AG09319 (cell line): ENCODE results near the gene CANT1.
A peak's percentile ranks its signal among the peaks of the same experiment; 100 is the strongest.

Experiments used
- DNase-seq: peaks from one replicate; pipeline ENCODE4 v3.0.0-alpha.2; 2010; ENCODE audit warnings: low read depth; ENCODE audit errors: extremely low read depth
- CTCF ChIP-seq: IDR thresholded peaks from 2 replicates; pipeline ENCODE4 v1.5.1; 2011; ENCODE audit warnings: low read depth, mild to moderate bottlenecking, inconsistent platforms, low read length, moderate library complexity

The CANT1 gene

DNA sequence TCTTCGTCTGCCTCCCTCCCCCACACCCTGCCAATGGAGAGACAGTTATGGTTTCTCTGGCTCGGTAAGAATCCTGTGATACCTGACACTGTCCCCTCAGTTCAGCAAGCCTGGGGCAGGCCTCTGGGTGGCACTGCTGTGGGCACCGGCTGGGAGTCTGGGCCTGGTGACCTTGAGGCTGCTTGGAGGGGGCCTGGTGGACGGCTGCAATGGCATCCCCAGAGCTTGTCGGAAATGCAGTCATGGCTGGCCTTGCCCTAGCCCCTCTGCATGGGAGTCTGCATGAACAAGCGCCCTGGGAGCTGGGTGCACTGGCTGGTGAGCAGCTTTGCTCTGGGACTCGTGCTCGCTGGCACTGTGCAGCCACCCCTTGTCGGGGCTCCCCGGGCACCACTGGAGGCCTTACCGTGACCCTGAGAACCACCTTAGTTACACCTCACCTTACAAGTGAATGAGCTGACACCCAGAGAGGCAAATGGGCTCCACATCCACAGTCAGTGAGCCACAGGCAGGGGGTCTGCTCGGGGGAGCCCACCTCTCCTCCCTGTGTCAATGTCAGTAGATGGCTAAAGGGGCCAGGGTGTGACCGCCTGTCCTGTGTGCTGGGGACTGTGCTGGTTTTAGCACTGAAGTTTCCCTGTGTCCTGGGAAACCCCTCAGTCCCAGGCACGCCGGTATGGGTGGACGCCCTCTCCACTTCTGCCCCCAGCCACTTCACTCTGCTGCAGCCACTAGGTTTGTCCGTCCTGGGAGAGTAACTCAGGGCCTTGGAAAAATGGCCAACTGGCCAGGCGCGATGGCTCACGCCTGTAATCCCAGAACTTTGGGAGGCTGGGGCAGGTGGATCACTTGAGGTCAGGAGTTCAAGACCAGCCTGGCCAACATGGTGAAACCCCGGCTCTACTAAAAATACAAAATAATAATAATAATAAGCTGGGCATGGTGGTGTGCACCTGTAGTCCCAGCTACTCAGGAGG lies 31.3 kb downstream of the CANT1 start:
- TF ChIP-seq CTCF: no peak
- no peak for DNase-seq

- TF ChIP-seq CTCF: no peak
- DNase-seq: no peak
Observed at GRCh38 chr17:78977681-78977943, 32.0 kb downstream of the CANT1 start.

DNA sequence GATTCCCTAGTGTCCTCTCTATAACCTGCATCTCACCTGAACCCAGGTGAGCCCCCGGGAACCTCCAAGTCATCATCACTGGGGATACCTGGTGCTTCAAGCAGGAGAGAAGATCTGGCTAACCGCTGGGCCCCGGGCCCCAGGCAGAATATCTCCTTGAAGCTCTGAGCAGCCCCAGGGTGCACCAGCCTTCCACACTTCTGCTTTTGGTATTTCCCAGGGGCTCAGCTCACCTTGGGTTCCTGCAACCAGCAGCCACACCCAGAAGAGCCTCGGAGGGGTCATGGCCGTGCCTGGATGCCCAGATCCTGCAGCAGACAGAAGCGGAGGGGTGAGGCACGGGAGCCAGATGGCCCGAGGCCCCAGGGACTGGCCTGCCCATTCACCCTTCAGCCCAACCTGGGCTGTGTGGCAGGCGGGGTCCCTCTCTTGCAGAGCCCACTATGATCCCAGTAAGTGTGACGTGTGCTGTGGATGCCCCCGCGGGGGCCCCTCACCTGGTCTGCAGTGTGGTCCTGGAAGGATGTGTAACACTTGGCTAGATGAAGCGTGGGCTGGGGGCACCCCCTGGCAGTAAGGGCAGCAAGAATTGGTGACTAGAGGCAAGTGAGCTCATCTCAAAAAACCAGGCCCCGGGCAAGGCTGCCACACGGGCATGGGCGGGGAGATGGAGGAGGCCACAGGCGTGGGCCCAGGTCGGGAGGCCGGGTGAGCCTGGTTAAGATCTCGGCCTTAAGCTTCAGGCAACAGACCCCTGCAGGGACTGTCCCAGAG lies 32.5 kb downstream of the CANT1 start:
- no peak for DNase-seq

DNA sequence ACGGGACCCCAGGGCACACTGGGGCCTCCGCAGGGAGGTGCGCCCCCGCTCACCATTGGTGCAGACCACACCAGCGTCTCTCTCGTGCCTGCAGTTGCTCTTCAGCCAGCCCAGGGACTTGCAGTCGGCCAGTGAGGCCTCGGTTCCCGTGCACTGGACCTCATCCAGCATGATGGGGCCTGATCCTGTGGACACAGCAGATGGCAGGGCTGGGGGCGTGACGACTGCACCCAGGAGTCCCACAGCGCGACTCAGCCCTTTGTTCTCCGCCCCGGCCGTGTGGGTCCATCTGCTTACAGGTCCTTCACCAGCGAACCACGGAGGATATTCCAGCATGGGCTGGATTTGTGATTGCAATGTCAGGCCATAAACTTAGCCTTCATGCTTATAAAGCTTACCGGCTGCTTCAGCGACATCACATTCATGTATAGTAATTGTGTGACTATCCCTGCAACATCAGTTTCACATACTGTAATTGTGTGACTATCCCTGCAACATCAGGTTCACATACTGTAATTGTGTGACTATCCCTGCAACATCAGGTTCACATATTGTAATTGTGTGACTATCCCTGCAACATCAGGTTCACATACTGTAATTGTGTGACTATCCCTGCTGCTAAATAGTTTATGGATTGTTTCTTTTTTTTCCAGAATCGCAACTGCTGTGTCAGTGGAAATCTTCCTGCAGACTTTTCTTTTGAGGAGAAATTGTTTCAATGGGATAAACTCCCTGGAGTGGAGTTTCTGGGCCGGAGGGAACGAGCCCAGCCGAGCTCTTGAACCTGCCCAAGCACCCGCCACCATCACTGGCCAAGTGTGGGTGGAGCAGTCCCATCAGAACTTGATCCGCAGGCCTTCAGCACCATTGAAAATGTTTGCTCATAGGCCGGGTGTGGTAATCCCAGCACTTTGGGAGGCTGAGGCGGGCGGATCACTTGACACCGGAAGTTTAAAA lies 34.7 kb downstream of the CANT1 start:
- peak; percentile 74 for DNase-seq

More for the DNA sequence above, 32.5 kb downstream of the CANT1 start:
- no peak for TF ChIP-seq CTCF

GRCh38 chr17:78973792-78974520 lies 35.6 kb downstream of the CANT1 start:
- no peak for TF ChIP-seq CTCF
- no peak for DNase-seq

More for the DNA sequence above, 34.7 kb downstream of the CANT1 start:
- no peak for TF ChIP-seq CTCF

- TF ChIP-seq CTCF: no peak
- no peak for DNase-seq
Observed at GRCh38 chr17:78973196-78973595, 36.4 kb downstream of the CANT1 start.
